Glomerular visceral epithelial cell (primary cell): ENCODE measurements around the gene TSPAN12.

Experiments used
- DNase-seq: peaks from one replicate; pipeline ENCODE4 v3.0.0-alpha.2; 2016; ENCODE audit errors: extremely low spot score

The TSPAN12 gene

DNA sequence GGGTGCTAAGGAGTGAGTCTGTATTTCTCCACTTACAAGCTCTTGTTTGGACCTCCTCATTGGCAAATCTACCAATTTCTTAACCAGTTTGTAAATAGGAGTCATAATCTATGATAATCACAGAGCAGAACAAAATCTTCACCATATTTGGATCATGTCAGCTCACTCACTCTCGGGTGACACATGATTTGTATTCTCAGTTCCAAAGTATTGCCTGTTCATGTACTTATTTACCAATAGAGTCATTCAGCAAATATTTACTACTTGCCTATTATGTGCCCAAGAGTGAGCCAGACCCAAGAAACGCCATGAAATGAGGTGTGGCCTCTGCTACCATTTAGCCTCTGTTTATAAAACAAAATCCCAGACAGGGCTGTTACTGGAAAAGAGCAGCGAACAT lies 114.8 kb downstream of the TSPAN12 start:
- DNase-seq: no peak

DNA sequence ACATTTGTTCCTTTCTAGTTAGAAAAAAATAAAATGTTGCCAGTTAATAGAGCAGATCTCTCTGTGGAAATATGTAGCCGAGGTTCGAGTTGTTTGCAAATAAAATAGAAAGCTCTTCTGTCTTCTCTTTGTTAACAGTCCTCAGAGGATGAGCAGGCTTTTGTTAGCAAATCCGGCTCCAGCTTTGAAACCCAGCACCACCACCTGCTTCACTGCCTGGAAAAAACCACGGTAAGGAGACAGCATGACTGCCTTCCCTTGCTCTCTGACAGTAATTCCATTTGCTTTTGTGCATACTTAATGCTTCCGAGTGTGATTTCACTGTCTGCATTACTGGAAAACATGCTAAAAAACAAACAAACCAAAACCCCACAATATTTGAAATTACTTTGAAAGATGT lies 115.6 kb downstream of the TSPAN12 start:
- no peak for DNase-seq

- DNase-seq: no peak
Observed at GRCh38 chr7:120741371-120742042, 116.4 kb downstream of the TSPAN12 start.

- no peak for DNase-seq
Observed at GRCh38 chr7:120740348-120740747, 117.6 kb downstream of the TSPAN12 start.

GRCh38 chr7:120738816-120739215 lies 119.1 kb downstream of the TSPAN12 start:
- no peak for DNase-seq
